Neural cell (in vitro differentiated cells): ENCODE results near the gene WDR59. TPM values are rescaled to one million over a fixed set of nuclear protein-coding genes. Genes with fewer than 3 reads are reported as not detected.

Experiments used
- H2AFZ ChIP-seq: fragments of 200-600, 300-800 bp; sonication (generic), shearing (Covaris generic); 2 replicates; pipeline ENCODE4 v1.6.0; 2014; ENCODE audit warnings: low read depth, mild to moderate bottlenecking, antibody characterized with exemption, low read length, moderate library complexity
- H3F3A ChIP-seq: fragments of 200-600 bp; shearing (Covaris generic); 2 replicates; pipeline ENCODE4 v1.6.1; 2016; ENCODE audit warnings: mild to moderate bottlenecking, moderate library complexity, mixed read lengths, antibody characterized with exemption, low read length; ENCODE audit not compliant: insufficient read depth, poor library complexity, severe bottlenecking
- H3K27ac ChIP-seq: fragments of 200-600, 300-800 bp; sonication (generic), shearing (Covaris generic); 2 replicates; pipeline ENCODE4 v1.5.1; 2014; ENCODE audit warnings: mild to moderate bottlenecking, low read length, moderate library complexity
- H3K27me3 ChIP-seq: fragments of 300-800, 200-600 bp; sonication (generic), shearing (Covaris generic); 2 replicates; pipeline ENCODE4 v1.6.0; 2014; ENCODE audit warnings: mild to moderate bottlenecking, low read depth, low read length, moderate library complexity; ENCODE audit not compliant: insufficient read depth
- H3K36me3 ChIP-seq: fragments of 300-800, 200-600 bp; sonication (generic), shearing (Covaris generic); 2 replicates; pipeline ENCODE4 v1.5.1; 2014; ENCODE audit warnings: mild to moderate bottlenecking, antibody characterized with exemption, low read length, moderate library complexity; ENCODE audit not compliant: insufficient read depth
- H3K4me2 ChIP-seq: fragments of 300-800, 200-600 bp; sonication (generic), shearing (Covaris generic); 2 replicates; pipeline ENCODE4 v1.6.0; 2014; ENCODE audit warnings: mild to moderate bottlenecking, low read length
- H3K4me3 ChIP-seq: fragments of 300-800, 200-600 bp; sonication (generic), shearing (Covaris generic); 2 replicates; pipeline ENCODE4 v1.5.1; 2014; ENCODE audit warnings: mild to moderate bottlenecking, low read length, moderate library complexity
- H3K79me2 ChIP-seq: fragments of 200-600 bp; shearing (Covaris generic); replicated peaks from 2 replicates; pipeline ENCODE4 v1.6.0; 2014; ENCODE audit warnings: mild to moderate bottlenecking, low read length, moderate library complexity; ENCODE audit not compliant: insufficient read depth
- H3K9ac ChIP-seq: fragments of 300-800, 200-600 bp; sonication (generic), shearing (Covaris generic); 2 replicates; pipeline ENCODE4 v1.6.1; 2016; ENCODE audit warnings: mild to moderate bottlenecking, low read length, mixed read lengths
- H3K9me2 ChIP-seq: fragments of 200-600 bp; shearing (Covaris generic); 2 replicates; pipeline ENCODE4 v1.6.1; 2016; ENCODE audit warnings: mild to moderate bottlenecking, low read length, mixed read lengths; ENCODE audit not compliant: insufficient read depth
- H3K9me3 ChIP-seq: fragments of 200-600, 300-800 bp; sonication (generic), shearing (Covaris generic); 2 replicates; pipeline ENCODE4 v1.6.1; 2016; ENCODE audit warnings: mild to moderate bottlenecking, mixed run types, low read length, moderate library complexity, mixed read lengths
- H4K20me1 ChIP-seq: fragments of 200-600 bp; shearing (Covaris generic); 2 replicates; pipeline ENCODE4 v1.6.1; 2016; ENCODE audit warnings: mild to moderate bottlenecking, mixed run types; ENCODE audit not compliant: insufficient read depth
- CTCF ChIP-seq: fragments of 450-650 bp; IDR thresholded peaks from 2 replicates; pipeline ENCODE4 v1.5.1; 2014; ENCODE audit warnings: antibody characterized with exemption, mild to moderate bottlenecking, moderate library complexity; ENCODE audit not compliant: poor library complexity, severe bottlenecking
- EP300 ChIP-seq: fragments of 450-650 bp; conservative IDR thresholded peaks from 2 replicates; pipeline ENCODE4 v1.6.1; 2014; ENCODE audit warnings: antibody characterized with exemption, mild to moderate bottlenecking, moderate library complexity; ENCODE audit not compliant: poor library complexity, severe bottlenecking
- EZH2 ChIP-seq: fragments of 200-600, 300-800 bp; shearing (Covaris generic), sonication (generic); IDR thresholded peaks from 2 replicates; pipeline ENCODE4 v1.6.1; 2014; ENCODE audit warnings: antibody characterized with exemption, low read length, borderline replicate concordance, mild to moderate bottlenecking; ENCODE audit not compliant: insufficient read depth, poor library complexity, severe bottlenecking
- MXI1 ChIP-seq: fragments of 450-650 bp; conservative IDR thresholded peaks from 2 replicates; pipeline ENCODE4 v1.6.1; 2014; ENCODE audit warnings: antibody characterized with exemption, mild to moderate bottlenecking; ENCODE audit not compliant: poor library complexity, severe bottlenecking
- POLR2AphosphoS5 ChIP-seq: IDR thresholded peaks from 2 replicates; pipeline ENCODE4 v1.6.1; 2012
- RAD21 ChIP-seq: fragments of 450-650 bp; conservative IDR thresholded peaks from 2 replicates; pipeline ENCODE4 v1.6.1; 2014; ENCODE audit warnings: antibody characterized with exemption, mild to moderate bottlenecking, moderate library complexity
- REST ChIP-seq: IDR thresholded peaks from 2 replicates; pipeline ENCODE4 v1.6.1; 2012; ENCODE audit warnings: borderline replicate concordance
- SMC3 ChIP-seq: fragments of 450-650 bp; conservative IDR thresholded peaks from 2 replicates; pipeline ENCODE4 v1.6.1; 2014; ENCODE audit warnings: antibody characterized with exemption, mild to moderate bottlenecking, moderate library complexity; ENCODE audit not compliant: poor library complexity
- TAF1 ChIP-seq: IDR thresholded peaks from 2 replicates; pipeline ENCODE4 v1.6.1; 2012; ENCODE audit warnings: low read depth
- polyA plus RNA-seq: library from polyadenylated mRNA; depleted of rRNA; stranded (reverse); fragments of >200 nt; gene quantifications from 2 replicates; pipeline ENCODE4 v1.2.3, GENCODE V29; 2014

The WDR59 gene
- polyA plus RNA-seq, 1 donor from 2014 or later, result 20.3 TPM

GRCh38 chr16:74999609-75000480 is 14.9 kb upstream of the WDR59 start:
- peaks cover 4% of the 10 kb centered on the region for H3F3A ChIP-seq
- H3K9me3 ChIP-seq, result no peaks in the 10 kb centered on the region
- peak overlapping the region; percentile 92 for H3K9ac ChIP-seq
- TF ChIP-seq EZH2 (no peak), SMC3 (no peak), POLR2AphosphoS5 (peak; percentile 28), TAF1 (peak; percentile 54), EP300 (no peak), CTCF (peak; percentile 55), REST (peak; percentile 34), MXI1 (peak; percentile 95), RAD21 (no peak)
- peak overlapping the region; percentile 88 for H3K27ac ChIP-seq
- peaks cover 57% of the 10 kb centered on the region for H3K79me2 ChIP-seq
- H3K9me2 ChIP-seq, result no peaks in the 10 kb centered on the region
- H2AFZ ChIP-seq, result peak overlapping the region; percentile 21
- no peaks in the 10 kb centered on the region for H3K27me3 ChIP-seq
- H3K4me3 ChIP-seq, result peak overlapping the region; percentile 98
- peaks cover 7% of the 10 kb centered on the region for H3K36me3 ChIP-seq
- H4K20me1 ChIP-seq, result peaks cover 48% of the 10 kb centered on the region
- peak overlapping the region; percentile 75 for H3K4me2 ChIP-seq

- Histone ChIP-seq H4K20me1 (peaks cover 42% of the 10 kb centered on the region), H3K4me2 (no peak overlapping the region), H3K9ac (peak overlapping the region; percentile 92), H3F3A (peaks cover 4% of the 10 kb centered on the region), H3K79me2 (peaks cover 51% of the 10 kb centered on the region), H3K9me2 (no peaks in the 10 kb centered on the region), H3K36me3 (peaks cover 7% of the 10 kb centered on the region), H3K27me3 (no peaks in the 10 kb centered on the region), H3K27ac (peak overlapping the region; percentile 88), H2AFZ (peak overlapping the region; percentile 21), H3K9me3 (no peaks in the 10 kb centered on the region), H3K4me3 (peak overlapping the region; percentile 98)
- no peak for TF ChIP-seq POLR2AphosphoS5
- TF ChIP-seq MXI1, result no peak
- no peak for TF ChIP-seq EP300
- no peak for TF ChIP-seq REST
Observed at GRCh38 chr16:74999219-74999608, 14.3 kb upstream of the WDR59 start.
